AG04450 (cell line): ENCODE results near the gene CGRRF1. TPM values are rescaled to one million over a fixed set of nuclear protein-coding genes. Genes with fewer than 3 reads are reported as not detected.

Source experiments
- CTCF ChIA-PET: fragments of 300-600, 350-600 bp; formaldehyde crosslinking; extraction: SDS; loops from one replicate; lab custom pipeline; 2022; ENCODE audit warnings: antibody characterized with exemption, inconsistent platforms; lab: Charles Lee
- POLR2A ChIA-PET: fragments of 350-600 bp; formaldehyde crosslinking; extraction: SDS; loops from one replicate; lab custom pipeline; 2021; ENCODE audit warnings: antibody characterized with exemption, inconsistent platforms; lab: Yijun Ruan, JAX
- DNase-seq: peaks from one replicate; pipeline ENCODE4 v3.0.0-alpha.2; 2011; ENCODE audit warnings: low read depth, low spot score
- H3K27ac ChIP-seq: one replicate; pipeline ENCODE4 v1.5.1; 2012; ENCODE audit warnings: low read depth, low read length, control low read depth
- H3K27me3 ChIP-seq: one replicate; pipeline ENCODE4 v1.6.0; 2012; ENCODE audit warnings: low read length; ENCODE audit not compliant: control insufficient read depth, insufficient read depth
- H3K4me3 ChIP-seq: 2 replicates; pipeline ENCODE4 v1.5.1; 2011; ENCODE audit warnings: mild to moderate bottlenecking, low read depth, low read length, control low read depth
- H3K9me3 ChIP-seq: 2 replicates; pipeline ENCODE4 v1.5.1; 2012; ENCODE audit warnings: low read length; ENCODE audit not compliant: control insufficient read depth, insufficient read depth
- polyA plus RNA-seq: library from polyadenylated mRNA; depleted of rRNA; stranded (reverse); fragments of >200 nt; gene quantifications from 2 replicates; pipeline ENCODE4 v1.2.3, GENCODE V29; 2011
- TF ChIP-seq, protein P1 (sequence below): IDR thresholded peaks from 2 replicates; pipeline ENCODE4 v1.5.1; 2011; ENCODE audit warnings: low read depth, low read length, control low read depth, inconsistent platforms

Gene CGRRF1
- polyA plus RNA-seq, 1 experiment = 22.2 TPM

DNA sequence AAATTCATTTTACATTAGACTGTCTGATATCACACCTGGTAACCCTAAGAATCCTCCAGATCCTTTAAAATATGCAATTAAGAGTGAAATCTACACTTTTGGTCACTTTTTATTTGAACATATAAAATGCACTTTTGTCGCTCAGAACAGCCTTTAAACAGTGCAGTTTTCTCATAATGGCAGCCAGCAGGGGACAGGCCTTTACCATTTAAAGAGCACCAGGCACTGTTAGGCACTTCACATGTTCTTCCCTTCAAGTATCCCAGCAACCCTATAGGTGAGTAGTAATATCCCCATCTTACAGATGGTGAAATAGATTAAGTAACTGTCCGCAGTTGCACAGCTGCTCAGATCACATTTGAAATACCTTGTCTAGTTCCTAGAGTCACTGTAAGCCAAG lies 45.9 kb downstream of the CGRRF1 start:
- TF ChIP-seq, protein P1, sequence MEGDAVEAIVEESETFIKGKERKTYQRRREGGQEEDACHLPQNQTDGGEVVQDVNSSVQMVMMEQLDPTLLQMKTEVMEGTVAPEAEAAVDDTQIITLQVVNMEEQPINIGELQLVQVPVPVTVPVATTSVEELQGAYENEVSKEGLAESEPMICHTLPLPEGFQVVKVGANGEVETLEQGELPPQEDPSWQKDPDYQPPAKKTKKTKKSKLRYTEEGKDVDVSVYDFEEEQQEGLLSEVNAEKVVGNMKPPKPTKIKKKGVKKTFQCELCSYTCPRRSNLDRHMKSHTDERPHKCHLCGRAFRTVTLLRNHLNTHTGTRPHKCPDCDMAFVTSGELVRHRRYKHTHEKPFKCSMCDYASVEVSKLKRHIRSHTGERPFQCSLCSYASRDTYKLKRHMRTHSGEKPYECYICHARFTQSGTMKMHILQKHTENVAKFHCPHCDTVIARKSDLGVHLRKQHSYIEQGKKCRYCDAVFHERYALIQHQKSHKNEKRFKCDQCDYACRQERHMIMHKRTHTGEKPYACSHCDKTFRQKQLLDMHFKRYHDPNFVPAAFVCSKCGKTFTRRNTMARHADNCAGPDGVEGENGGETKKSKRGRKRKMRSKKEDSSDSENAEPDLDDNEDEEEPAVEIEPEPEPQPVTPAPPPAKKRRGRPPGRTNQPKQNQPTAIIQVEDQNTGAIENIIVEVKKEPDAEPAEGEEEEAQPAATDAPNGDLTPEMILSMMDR = peak; percentile 36; the same call in 1 of the 2 replicates
- ChIA-PET POLR2A (no interaction called here), CTCF (no interaction called here)
- H3K4me3 ChIP-seq = no peak overlapping the region
- no peak overlapping the region for H3K27ac ChIP-seq
- no peaks in the 10 kb centered on the region for H3K9me3 ChIP-seq
- DNase-seq = no peak
- no peaks in the 10 kb centered on the region for H3K27me3 ChIP-seq

DNA sequence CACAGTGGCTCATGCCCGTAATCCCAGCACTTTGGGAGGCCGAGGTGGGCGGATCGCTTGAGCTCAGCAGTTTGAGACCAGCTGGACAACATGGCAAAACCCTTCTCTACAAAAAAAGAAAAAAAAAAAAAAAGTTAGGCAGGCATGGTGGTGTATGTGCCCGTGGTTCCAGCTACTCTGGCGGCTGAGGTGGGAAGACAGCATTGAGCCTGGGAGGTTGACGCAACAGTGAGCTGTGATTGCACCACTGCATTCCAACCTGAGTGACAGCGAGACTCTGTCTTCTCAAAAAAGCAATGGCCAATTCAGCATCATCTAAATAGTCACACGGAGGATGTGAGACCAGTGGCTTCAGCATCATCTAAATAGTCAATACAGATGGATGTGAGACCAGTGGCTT lies 46.8 kb downstream of the CGRRF1 start:
- Histone ChIP-seq H3K27me3 (no peaks in the 10 kb centered on the region), H3K4me3 (no peak overlapping the region), H3K9me3 (no peaks in the 10 kb centered on the region), H3K27ac (no peak overlapping the region)
- ChIA-PET POLR2A (no interaction called here), CTCF (interaction anchor here (0.7 to 1.4 kb wide), 2 partner anchors 134 to 391 kb away, joined by 3 read pairs; no protein-coding TSS in a partner anchor)
- TF ChIP-seq, protein P1 = no peak
- DNase-seq = no peak

DNA sequence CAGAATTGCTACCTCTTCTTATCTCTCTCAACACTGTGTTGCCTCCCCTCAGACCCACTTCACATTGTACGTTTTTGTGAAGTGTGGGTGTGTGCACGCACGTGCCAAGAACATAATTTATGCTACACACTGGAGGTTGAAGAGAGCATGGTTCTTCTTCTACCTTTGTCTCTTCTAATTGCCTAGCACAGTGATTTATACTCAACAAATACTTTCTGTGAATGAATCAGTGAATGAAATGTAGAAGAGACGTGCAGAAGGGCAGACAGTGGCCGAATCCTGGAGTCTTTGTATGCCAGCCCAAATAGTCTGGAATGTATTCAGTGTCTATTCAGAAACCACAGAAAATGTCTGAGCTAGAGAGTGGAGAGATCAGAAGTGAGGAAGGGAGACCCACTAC lies 52.6 kb downstream of the CGRRF1 start:
- H3K9me3 ChIP-seq = no peaks in the 10 kb centered on the region; the same call in 1 of the 2 replicates
- CTCF ChIA-PET = interaction anchor here (4.4 to 8.5 kb wide), 3 partner anchors 130 to 244 kb away, joined by 90 to 186 read pairs (median 99); no protein-coding TSS in a partner anchor
- no peak overlapping the region for H3K27ac ChIP-seq
- no peak overlapping the region for H3K4me3 ChIP-seq
- TF ChIP-seq, protein P1 = no peak
- POLR2A ChIA-PET = no interaction called here
- no peak for DNase-seq
- H3K27me3 ChIP-seq = no peaks in the 10 kb centered on the region

DNA sequence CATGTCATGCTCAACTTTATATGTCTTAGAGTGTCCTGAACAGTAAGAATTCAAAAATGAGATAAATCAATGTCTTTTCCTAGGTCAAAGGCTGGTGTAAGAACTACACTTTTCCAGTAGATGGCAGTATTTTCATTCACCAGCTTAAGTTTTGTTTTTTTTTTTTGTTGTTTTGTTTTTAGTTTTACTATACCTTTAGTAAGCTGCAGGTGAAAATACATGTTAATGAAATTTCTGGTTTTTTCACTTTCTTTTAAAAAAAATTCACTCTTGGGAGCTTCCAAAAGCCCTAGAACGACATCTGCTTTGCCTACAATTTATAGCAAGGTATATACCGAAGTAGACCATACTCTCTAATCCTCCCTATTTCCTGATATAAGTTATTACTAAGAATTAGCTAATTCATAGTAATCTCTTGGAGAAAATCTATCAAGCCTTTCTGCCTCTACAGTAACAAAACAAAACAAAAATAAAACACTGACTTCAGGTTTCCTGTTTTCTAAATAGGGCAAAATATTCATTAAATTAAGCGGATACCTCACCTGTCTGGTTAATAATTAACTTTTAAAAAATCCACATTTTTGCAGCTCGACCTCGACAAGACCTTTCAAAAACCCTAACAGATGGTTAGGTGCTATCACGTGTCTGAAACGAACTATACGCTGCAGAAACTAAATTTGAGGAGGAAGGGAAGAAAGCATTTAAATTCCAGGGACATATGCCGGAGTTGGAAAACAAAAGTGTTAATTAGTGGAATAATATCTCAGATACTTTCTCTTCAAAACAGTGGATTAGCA lies 54.6 kb downstream of the CGRRF1 start:
- Histone ChIP-seq H3K4me3 (peak overlapping the region; percentile 80), H3K9me3 (no peaks in the 10 kb centered on the region; the same call in 1 of the 2 replicates), H3K27ac (peak overlapping the region; percentile 96), H3K27me3 (no peaks in the 10 kb centered on the region)
- TF ChIP-seq, protein P1 = peak; percentile 71
- ChIA-PET CTCF (interaction anchor here (0.5 to 8.5 kb wide), 72 partner anchors 10 to 1030 kb away, joined by 3 to 186 read pairs (median 4); partner anchors contain the start of gene MAPK1IP1L), POLR2A (interaction anchor here (4.0 kb wide), 1 partner anchor 209 kb away, joined by 61 read pairs; no protein-coding TSS in a partner anchor)
- DNase-seq = no peak
